ENCODE data around the gene SHROOM2. TPM values are rescaled to one million over a fixed set of nuclear protein-coding genes. Genes with fewer than 3 reads are reported as not detected.

SHROOM2 gene
- total RNA-seq, 1 donor from 2014 or later: not detected

DNA sequence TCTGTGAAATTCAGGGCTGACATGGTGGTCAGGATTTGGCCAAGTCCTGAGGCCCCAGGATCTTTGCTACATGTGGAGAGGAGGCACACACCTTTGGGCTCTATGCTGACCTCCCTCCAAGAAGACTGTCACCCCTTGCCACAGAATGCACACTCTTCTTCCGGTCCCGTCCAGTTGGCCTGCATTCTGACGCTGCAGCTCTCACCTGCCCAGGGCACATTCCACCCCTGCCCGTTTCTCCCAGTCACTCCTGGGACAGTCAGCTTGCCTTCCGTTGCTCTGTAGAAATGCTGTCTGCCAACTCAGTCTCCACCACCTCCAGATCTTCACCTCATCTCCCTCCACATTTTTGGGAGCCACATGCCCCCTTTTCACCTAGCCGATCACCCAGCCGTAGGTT lies 76.7 kb downstream of the SHROOM2 start:
- intact Hi-C loops (cut with micrococcal nuclease): no loop called here

DNA sequence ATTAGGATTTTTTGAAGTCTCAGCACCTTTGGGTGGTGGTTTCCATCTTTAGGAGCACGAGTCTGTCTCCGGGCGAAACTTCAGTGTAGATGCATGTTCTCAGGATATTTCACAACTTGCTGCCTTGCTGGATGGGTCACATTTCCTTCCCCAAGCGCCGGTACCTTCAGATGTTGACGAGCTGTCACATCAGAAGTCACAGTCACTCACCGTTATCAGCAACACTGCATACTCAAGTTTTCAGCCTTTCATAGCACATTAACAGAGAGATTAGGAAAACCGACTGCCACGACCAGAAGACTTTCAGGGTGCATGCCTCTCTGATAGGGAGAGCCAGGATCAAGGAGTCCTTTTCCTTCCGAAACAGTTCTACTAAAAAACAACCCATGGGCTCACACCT lies 77.8 kb downstream of the SHROOM2 start:
- intact Hi-C loops (cut with micrococcal nuclease): no loop called here

DNA sequence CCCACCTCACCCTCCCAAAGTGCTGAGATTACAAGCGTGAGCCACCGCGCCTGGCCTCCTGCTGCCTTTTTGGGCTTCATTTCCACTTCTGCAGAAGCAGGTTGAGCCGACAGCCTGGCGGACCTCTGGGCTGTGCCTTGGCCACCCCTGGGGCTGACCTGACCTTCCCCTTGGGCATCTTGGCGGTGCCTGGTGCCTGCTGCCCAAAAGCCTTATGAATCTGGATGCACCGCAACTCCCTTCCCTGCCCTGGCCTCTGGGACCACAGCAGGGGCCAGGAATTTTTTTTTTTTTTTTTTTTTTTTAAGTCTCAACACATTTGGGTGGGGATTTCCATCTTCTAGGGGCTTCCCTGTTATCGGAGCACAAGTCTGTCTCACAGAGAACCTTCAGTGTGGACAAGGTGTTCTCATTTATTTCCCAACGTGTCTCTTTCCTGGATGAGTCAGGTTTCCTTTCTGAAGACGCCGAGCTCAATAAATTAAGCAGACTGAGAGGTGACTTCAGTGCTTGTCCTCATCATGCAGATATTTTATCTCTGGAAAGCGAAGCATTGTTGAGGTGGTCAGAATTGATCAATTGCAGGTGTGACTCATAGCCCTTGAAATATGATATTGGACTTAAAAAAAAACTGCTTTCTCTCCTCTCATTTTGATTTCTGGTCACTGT lies 79.7 kb downstream of the SHROOM2 start:
- intact Hi-C loops (cut with micrococcal nuclease): no loop called here

DNA sequence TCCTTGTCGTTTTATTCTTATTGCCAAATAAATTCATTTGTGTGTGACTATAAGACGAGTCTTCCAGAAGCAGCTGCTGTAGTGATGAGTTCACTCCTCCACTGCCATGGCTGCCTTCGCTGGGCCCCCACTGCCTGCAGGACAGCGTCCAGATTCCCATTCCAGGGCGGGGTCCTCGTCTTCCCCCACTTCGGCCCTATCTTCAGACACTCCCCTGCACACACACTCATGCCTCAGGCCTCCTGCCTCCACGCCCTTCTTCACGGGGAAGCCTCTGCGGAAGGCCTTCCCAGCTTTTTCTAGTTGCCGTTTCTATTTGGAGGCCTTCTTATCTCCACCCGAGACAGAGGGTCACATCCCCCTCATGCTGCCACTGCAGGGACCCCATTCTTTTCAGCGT lies 80.4 kb downstream of the SHROOM2 start:
- intact Hi-C loops (cut with micrococcal nuclease): no loop called here

DNA sequence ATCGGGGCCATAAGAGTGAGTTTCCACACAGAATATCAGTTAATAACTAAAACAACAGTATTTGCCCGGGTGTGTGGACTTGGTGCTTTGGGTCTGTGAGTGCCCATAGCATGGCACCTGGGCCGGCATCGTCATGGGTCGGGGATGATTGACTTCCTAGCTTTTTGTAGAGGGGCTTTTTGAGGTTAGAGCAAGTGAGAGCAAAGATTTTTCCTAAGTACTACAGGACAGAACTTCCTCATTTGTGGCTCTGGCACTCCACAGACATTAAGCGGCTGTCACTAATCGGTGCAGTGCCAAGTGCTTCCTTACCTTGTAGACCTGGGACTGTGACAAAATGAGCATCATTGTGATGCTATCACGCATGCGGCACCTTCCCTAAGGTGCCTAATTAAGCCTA lies 81.0 kb downstream of the SHROOM2 start:
- intact Hi-C loops (cut with micrococcal nuclease): no loop called here

DNA sequence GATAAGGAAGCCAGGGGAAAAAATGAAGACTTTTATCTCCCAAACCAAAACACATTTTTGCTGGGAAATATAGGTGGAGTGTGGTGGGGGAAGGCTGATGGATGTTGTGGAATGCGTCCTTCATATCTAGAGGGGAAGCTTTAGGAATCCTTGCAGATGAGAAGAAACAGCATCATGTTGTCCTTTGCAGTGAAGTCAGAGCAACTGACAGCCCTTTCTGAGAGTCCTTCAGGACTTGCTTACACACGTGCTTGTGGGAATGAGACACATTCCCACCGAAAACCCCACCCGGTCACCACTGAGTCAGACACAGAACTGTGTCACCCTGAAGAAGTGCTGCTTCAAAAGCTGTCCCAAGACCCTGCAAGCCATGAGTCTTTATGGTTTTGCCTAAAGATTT lies 81.5 kb downstream of the SHROOM2 start:
- intact Hi-C loops (cut with micrococcal nuclease): no loop called here

DNA sequence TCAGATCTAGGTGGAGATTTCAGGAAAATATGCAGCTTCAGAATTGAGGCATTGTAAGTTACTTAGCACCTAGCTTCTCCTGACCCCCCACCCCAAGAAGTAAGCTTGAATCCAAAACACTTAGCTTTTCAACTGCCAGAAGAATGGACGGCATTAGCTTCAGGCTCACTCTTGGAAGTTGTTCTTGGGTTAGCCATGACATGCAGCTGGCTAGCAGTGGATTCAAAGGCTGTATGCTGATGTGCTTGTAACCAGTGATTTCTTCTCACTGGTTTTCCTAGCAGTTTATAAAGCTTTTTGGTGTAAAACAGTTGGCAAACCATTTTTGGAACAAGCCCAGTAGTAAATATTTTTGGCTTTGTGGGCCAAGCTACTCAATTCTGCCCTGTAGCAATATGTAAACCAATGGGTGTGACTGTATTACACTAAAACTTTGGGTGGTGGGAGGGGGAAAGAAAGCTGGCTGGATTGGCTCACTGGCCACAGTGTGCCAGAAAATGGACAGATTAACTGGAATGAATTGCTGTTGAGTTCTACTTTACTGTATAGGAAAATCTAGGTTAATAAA lies 85.6 kb downstream of the SHROOM2 start:
- intact Hi-C loops (cut with micrococcal nuclease): no loop called here

DNA sequence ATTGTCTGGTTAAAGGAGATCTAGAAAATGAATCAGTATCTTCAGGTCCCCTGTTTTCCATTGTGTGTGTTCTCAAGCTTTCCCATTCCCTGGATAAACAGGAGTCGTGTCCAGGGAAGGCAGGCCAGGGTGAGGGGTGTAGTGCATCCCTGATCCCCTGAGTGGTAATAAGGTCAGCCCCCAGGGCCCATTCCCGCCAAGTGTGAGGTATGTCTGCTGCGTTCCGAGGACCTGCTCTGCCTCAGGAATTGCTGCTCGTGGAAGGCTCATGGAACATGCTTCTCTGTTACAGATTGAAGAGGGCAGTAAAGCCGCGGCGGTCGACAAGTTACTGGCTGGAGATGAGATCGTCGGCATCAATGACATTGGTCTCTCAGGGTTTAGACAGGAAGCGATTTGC lies 87.1 kb downstream of the SHROOM2 start:
- intact Hi-C loops (cut with micrococcal nuclease): no loop called here

DNA sequence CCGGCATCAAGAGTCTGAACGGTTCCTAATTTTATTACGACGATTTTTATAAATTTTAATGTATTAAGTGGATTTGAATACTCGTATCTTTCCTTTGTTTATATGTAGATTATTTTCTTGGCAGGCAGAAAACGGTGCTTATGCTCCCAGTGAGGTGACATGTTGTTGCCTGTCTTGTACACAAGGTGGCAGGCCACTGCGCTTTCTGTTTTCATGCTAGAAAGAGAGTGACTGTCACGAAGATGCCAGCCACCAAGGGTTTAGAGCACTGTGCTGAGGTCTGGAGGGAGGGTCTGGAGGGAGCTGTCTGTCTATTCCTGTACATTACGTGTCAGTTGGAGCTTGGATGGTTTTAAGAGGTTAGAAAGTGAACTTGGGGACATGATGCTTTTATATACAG lies 87.7 kb downstream of the SHROOM2 start:
- intact Hi-C loops (cut with micrococcal nuclease): loop anchor here (1.0 to 2.0 kb wide), 2 partner anchors 115 to 245 kb away; no protein-coding TSS in a partner anchor

DNA sequence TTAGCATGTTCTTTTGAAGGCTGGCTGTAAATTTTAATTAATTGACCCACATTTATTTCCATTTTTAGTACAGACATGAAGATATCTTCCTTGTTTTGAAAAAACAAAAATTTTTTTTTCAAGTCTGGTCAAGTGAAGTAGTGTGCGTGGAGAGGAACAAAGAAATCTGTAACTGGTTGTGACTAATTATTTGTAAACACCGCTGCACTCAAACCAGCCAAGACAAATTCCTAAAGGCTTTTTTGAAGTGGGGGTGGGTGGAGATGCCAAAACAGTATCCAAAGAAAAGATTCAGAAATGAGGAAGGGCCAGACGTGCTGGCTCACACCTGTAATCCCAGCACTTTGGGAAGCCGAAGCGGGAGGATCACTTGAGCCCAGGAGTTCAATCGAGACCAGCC lies 88.3 kb downstream of the SHROOM2 start:
- intact Hi-C loops (cut with micrococcal nuclease): loop anchor here (1.0 to 2.0 kb wide), 2 partner anchors 114 to 245 kb away; no protein-coding TSS in a partner anchor

DNA sequence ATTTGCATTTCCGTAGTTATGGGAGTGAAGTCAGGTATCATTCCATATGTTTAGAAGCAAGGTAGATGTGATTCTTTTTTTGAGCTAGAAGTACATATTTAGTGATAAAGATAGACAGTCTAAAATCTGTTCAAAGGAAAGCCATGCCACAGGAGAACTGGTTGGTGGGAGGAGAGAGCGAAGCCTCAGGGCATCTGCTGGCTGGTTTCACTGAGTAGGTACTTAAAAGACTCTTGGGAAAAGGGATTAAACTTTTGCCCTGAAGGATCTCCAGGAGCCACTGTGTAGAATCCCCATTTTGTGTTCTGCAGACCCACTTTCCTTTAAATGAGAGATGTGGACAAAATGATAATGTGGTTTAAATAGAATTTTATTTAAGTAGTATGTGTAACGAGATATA lies 89.6 kb downstream of the SHROOM2 start:
- intact Hi-C loops (cut with micrococcal nuclease): loop anchor here (2.0 kb wide), 1 partner anchor 113 kb away; no protein-coding TSS in a partner anchor

DNA sequence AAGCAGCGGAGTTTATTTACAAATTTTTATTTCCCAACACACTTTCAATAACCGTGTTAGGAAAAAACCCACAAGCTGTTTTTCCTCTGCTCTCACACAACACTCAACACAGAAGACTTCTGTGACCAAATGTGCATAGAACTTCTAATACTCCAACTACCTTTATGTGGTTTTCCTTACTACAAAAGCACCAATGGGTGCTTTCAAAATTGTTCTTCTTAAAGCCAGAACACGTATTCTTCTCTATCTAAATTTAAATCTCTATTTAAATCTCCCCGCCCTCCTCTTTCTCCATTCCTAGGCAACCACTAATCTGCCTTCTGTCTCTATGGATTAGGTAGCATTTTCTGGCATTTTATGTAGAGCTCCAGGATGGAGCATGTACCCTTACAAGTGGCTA lies 90.0 kb downstream of the SHROOM2 start:
- intact Hi-C loops (cut with micrococcal nuclease): no loop called here

DNA sequence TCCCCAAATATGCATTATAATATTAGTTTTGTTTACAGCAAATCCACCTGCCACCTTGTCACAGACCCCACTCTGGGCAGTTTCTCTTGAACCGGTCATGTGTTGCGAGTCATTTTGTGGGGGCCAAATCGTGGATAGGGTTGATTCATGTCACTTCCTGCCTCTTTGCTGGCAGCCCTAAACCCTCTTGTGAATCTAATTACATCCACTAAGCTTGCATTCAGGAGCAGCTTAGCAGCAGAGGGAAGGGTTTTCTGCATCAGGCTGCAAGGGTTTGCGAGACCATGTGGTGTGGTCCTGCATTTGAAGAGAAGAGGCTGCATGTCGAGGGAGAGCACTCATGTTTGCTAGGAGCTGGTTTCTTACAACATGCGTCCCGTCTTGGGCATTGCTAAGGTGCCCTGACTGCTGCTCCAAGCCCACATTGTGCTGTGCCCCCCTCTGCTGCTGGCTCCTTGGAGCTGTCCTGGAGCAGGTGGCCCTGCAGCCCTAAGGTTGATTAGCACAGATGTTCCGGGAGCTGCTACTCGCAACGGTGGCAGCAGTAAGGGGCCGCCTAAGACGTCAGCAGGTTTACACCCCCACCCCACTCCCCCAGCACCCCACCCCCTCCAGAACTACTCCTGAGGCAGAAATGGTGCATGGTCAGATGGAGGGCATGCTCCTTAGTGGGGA lies 92.1 kb downstream of the SHROOM2 start:
- intact Hi-C loops (cut with micrococcal nuclease): no loop called here

DNA sequence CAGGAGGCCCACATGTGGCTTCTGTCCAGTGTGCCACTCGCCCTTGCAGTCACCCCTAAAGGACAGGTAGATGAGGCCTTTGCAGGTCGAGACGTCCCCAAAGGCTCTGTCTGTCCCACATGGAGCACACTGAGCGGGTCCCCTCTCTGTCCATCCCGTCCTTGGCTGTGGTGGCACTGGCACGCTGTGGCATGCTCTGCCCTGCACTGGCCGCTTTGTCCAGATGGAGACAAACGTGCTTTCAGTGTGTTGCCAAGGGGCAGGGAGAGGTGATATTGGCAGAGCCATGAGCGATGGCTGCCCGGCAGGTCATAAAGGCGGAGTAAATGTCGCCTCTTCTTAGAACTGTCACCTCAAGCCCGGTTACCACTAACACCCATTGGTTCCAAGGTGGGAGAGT lies 94.0 kb downstream of the SHROOM2 start:
- intact Hi-C loops (cut with micrococcal nuclease): no loop called here

DNA sequence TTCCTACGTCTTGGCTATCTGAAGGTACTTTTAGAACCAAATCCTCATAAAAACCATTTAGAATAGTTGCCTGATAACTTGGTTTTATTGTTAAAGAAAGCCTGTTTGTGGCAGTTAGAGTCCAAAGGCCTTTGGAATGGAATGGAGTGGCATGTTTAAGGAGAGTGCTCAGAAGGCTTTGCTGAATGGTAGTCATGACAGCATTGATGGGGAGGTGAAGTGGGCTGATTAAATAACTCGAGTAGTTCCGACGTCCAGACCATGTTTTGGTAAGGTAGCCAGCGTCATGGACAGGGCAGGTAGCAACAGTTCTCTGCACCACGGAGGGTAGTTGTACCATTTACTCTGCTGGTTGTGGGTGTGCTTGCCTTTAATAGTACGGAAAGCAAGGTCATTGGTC lies 94.6 kb downstream of the SHROOM2 start:
- intact Hi-C loops (cut with micrococcal nuclease): no loop called here

DNA sequence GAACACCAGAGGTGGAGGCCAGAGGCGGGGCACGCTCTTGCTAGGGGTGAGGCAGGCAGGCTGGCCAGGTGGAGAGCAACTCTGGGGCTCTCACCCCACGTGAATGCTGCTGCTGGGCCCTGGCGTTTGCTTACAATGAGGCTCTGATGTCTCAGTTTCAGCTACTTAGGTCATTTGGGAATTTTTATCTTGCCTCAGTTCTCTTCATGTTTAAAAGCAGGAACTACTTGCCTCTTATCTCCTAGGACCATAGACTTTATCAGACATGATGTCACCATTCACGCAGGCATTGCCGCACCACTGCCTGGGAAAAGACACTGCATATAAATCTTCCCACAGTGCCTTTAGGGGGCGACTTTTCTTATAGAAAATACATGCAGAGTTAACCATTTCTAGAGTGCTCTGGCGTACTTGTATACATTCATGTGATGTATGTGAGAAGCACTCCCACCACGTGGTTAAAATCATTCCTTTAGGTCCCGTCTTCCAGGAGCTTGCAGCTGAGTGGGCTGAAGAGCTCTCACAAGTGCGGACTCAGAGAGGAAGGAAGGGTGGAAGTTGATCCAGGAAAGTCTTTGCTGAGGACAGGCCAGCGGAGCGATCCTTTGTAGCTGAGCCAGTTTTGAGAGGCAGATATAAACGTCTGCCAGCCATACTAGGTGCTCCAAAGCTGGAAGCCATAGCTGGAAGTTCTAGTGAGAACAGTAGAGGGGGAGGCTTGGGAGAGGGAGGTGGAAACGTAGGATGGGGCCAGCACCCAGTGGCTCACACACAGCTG lies 96.6 kb downstream of the SHROOM2 start:
- intact Hi-C loops (cut with micrococcal nuclease): no loop called here

DNA sequence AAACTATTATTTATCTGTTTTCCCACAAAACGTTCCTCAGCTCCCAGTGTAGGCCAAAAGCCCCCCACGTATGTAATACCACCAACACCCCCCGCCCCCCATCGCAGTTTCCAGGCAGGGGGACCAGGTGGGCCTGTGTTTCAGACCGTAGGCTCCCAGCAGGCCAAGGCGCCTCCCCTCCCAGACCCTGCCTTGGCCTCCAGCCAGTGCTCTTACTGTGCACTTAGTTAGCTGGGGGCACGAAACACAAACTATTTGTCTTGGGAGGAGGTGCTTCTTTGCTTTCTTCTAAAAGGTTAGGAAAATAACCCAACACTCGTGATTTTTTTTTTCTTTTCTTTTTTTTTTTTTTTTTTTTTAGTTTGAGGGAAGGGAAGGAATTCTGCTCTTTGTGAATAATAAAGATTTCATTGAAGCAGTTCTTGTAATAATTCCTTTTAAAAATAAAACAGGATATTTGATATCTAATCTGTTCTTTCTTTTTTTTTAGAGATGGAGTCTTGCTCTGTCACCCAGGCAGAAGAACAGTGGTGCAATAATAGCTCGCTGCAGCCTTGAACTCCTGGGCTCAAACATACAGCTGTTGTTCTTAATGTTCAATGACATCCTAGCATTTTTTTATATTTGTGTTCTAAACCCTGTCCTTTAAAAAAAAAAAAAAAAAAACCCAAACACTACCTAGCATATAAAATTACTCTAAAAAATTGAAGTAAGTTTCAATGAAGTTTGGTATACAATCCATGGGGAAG lies 98.0 kb downstream of the SHROOM2 start:
- intact Hi-C loops (cut with micrococcal nuclease): no loop called here

DNA sequence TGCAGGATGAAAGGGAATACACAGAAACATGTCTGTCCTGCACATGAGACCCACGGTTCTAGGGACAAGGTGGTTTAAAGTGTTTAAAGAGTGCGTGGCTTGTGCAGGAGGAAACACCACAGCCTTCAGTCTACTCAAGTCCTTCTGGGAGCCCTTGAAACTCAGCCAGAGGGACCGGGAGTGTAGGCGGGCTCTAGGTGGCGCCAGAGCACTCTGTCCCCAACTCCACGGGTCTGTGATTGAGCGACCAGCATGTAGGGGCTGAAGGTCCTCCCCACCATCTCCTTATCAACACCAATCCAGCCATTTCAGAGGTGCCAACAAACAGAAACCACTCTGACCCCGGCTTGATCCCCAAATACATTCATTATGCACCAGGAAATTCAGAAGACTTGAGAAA lies 98.9 kb downstream of the SHROOM2 start:
- intact Hi-C loops (cut with micrococcal nuclease): loop anchor here (1.0 to 5.0 kb wide), 2 partner anchors 111 to 232 kb away; no protein-coding TSS in a partner anchor

DNA sequence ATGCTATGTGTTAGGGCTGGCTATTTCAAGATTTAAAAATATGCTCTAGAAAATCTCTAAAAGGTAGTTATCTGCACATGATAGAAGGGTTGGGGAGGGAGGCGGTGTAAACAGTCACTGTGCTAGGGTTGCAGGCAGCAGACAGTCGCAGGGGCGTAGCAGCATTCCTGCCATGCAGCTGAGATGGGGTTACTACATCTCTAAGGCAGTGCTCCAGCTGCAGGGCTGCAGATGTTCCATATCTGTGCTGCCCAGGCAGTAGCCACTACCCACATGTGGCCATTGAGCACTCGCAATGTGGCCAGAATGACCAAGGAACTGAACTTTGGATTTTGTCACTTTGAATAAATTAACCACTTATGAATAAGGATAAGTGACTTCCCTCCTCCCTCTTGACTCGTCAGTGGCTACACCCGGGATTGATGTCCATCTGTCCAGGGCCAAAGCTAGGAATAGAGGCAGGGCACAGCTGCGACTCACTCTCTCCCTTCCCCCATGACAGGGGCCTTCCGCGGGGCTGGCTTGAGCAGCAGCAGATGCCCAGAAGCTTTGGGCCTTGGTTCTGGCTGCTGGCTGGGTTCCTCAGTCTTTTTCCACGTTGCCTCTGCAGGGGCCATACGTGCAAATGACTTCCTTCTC lies 101.5 kb downstream of the SHROOM2 start:
- intact Hi-C loops (cut with micrococcal nuclease): loop anchor here (5.0 kb wide), 1 partner anchor 230 kb away; no protein-coding TSS in a partner anchor

DNA sequence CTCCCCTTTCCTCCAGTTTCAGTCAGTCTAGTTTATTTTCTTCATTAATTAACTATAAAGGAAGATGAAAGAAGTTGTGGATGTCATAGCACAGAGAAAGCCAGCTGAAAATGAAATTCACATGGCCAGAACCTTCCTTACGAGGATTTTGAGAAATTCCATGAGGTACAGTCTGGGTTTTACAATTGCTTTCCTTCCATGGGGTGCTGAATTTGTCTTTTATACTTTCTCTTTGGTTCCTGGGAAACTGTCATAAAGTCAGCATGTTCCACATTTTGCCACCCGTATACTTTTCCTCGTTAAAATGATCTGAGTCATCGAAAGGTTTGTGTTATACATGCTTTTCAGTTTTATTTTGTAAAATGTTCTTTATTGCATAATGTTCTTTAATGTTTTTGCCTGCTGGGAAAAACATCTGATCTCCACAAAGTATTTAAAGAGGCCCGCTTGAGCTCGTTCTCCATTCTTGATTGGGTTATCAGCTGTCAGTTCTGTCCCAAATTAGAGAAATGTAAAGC lies 102.8 kb downstream of the SHROOM2 start:
- intact Hi-C loops (cut with micrococcal nuclease): loop anchor here (5.0 kb wide), 1 partner anchor 228 kb away; no protein-coding TSS in a partner anchor
